HepG2 (cell line): ENCODE data around the gene SYNC.

ENCODE experiments used
- ATF3 ChIP-seq: sonication (generic); formaldehyde crosslinking; IDR thresholded peaks from 2 replicates; pipeline ENCODE4 v1.4.0; 2020; ENCODE audit warnings: missing genetic modification reagents
- CAMTA2 ChIP-seq: sonication (generic); formaldehyde crosslinking; IDR thresholded peaks from 2 replicates; pipeline ENCODE4 v1.4.0; 2020; ENCODE audit warnings: mild to moderate bottlenecking, missing genetic modification reagents, borderline replicate concordance
- MYPOP ChIP-seq: sonication (generic); formaldehyde crosslinking; IDR thresholded peaks from 2 replicates; pipeline ENCODE4 v1.8.1; 2023; ENCODE audit warnings: mild to moderate bottlenecking, moderate library complexity, missing genetic modification reagents
- NFATC3 ChIP-seq: sonication (generic); formaldehyde crosslinking; IDR thresholded peaks from 2 replicates; pipeline ENCODE4 v1.5.1; 2020; ENCODE audit warnings: mild to moderate bottlenecking, missing genetic modification reagents
- POLR2A ChIP-seq, 2 experiments: IDR thresholded peaks; 2 replicates each; pipeline ENCODE4 v1.6.1; 2011; ENCODE audit warnings: low read depth in 2 of 2, low read length in 2 of 2, mild to moderate bottlenecking in 1 of 2, moderate library complexity in 1 of 2; ENCODE audit not compliant: insufficient read depth in 1 of 2
- ZSCAN25 ChIP-seq: sonication (generic); formaldehyde crosslinking; IDR thresholded peaks from 2 replicates; pipeline ENCODE4 v1.8.0; 2022; ENCODE audit warnings: mild to moderate bottlenecking, missing genetic modification reagents
- TF ChIP-seq, protein P1 (sequence below): sonication (generic); formaldehyde crosslinking; IDR thresholded peaks from 2 replicates; pipeline ENCODE4 v1.4.0; 2020; ENCODE audit warnings: missing genetic modification reagents

- TF ChIP-seq MYPOP (CRISPR knock-in tag) (no peak), CAMTA2 (CRISPR knock-in tag) (no peak), ATF3 (CRISPR knock-in tag) (no peak), ZSCAN25 (CRISPR knock-in tag) (no peak), POLR2A (IDR thresholded peaks at IDR 0.05; ENCODE audit: insufficient read depth in 1 of 2, low read depth in 2 of 2, low read length in 2 of 2) (no peak), NFATC3 (CRISPR knock-in tag) (no peak)
- TF ChIP-seq, protein P1, sequence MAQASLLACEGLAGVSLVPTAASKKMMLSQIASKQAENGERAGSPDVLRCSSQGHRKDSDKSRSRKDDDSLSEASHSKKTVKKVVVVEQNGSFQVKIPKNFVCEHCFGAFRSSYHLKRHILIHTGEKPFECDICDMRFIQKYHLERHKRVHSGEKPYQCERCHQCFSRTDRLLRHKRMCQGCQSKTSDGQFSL (CRISPR knock-in tag) = no peak
These were observed 43.0 kb downstream of the SYNC start for GRCh38 chr1:32659581-32659980.
